Neural progenitor cell (in vitro differentiated cells): ENCODE measurements around the gene SLC35F3. TPM values are rescaled to one million over a fixed set of nuclear protein-coding genes. Genes with fewer than 3 reads are reported as not detected.

Experiments
- DNase-seq: peaks from one replicate; pipeline ENCODE4 v3.0.0-alpha.2; 2016; ENCODE audit warnings: low spot score
- H2AFZ ChIP-seq: fragments of 200-600 bp; sonication (generic); replicated peaks from 2 replicates; pipeline ENCODE4 v1.6.1; 2016; ENCODE audit warnings: antibody characterized with exemption
- H3F3A ChIP-seq: fragments of 200-600 bp; sonication (generic); 2 replicates; pipeline ENCODE4 v1.6.1; 2016; ENCODE audit warnings: antibody characterized with exemption, low read depth
- H3K27ac ChIP-seq: fragments of 200-600 bp; sonication (generic); 2 replicates; pipeline ENCODE4 v1.5.1; 2016; ENCODE audit warnings: mild to moderate bottlenecking
- H3K27me3 ChIP-seq: fragments of 200-600 bp; sonication (generic); 2 replicates; pipeline ENCODE4 v1.6.1; 2016; ENCODE audit warnings: mild to moderate bottlenecking, moderate library complexity
- H3K36me3 ChIP-seq: fragments of 200-600 bp; sonication (generic); 2 replicates; pipeline ENCODE4 v1.5.1; 2016
- H3K4me1 ChIP-seq: fragments of 200-600 bp; sonication (generic); 2 replicates; pipeline ENCODE4 v1.6.1; 2016; ENCODE audit warnings: mixed run types
- H3K4me2 ChIP-seq: fragments of 200-600 bp; sonication (generic); 2 replicates; pipeline ENCODE4 v1.6.1; 2016
- H3K4me3 ChIP-seq: fragments of 200-600 bp; sonication (generic); 2 replicates; pipeline ENCODE4 v1.5.1; 2016
- H3K79me2 ChIP-seq: fragments of 200-600 bp; sonication (generic); 2 replicates; pipeline ENCODE4 v1.6.1; 2016; ENCODE audit warnings: low read depth
- H3K9ac ChIP-seq: fragments of 200-600 bp; sonication (generic); 2 replicates; pipeline ENCODE4 v1.6.1; 2016
- H3K9me3 ChIP-seq: fragments of 200-600 bp; sonication (generic); 2 replicates; pipeline ENCODE4 v1.5.1; 2016; ENCODE audit warnings: low read depth
- H4K20me1 ChIP-seq: fragments of 200-600 bp; sonication (generic); 2 replicates; pipeline ENCODE4 v1.6.1; 2016; ENCODE audit warnings: low read depth
- H3K27ac Mint-ChIP-seq: 3 replicates; pipeline ENCODE4 v1.8.0; 2021; ENCODE audit warnings: mixed read lengths
- H3K27me3 Mint-ChIP-seq: 2 replicates; pipeline ENCODE4 v1.8.0; 2022; ENCODE audit warnings: low read depth, mild to moderate bottlenecking, inconsistent platforms, moderate library complexity, mixed read lengths; ENCODE audit not compliant: insufficient read depth
- H3K36me3 Mint-ChIP-seq: 3 replicates; pipeline ENCODE4 v1.8.0; 2021; ENCODE audit warnings: mixed read lengths
- H3K4me1 Mint-ChIP-seq: 3 replicates; pipeline ENCODE4 v1.8.0; 2021; ENCODE audit warnings: mixed read lengths
- H3K4me3 Mint-ChIP-seq: 3 replicates; pipeline ENCODE4 v1.8.0; 2021; ENCODE audit warnings: mild to moderate bottlenecking, moderate library complexity, mixed read lengths
- H3K9me3 Mint-ChIP-seq: 3 replicates; pipeline ENCODE4 v1.8.0; 2020; ENCODE audit warnings: mixed read lengths
- CTCF ChIP-seq: fragments of 200-600 bp; sonication (generic); IDR thresholded peaks from 2 replicates; pipeline ENCODE4 v1.5.1; 2017; ENCODE audit warnings: antibody characterized with exemption, mild to moderate bottlenecking
- EZH2 ChIP-seq: fragments of 200-600 bp; sonication (generic); IDR thresholded peaks from 2 replicates; pipeline ENCODE4 v1.6.1; 2017; ENCODE audit warnings: antibody characterized with exemption, mild to moderate bottlenecking, moderate library complexity
- EZH2phosphoT487 ChIP-seq: fragments of 200-600 bp; sonication (generic); IDR thresholded peaks from 2 replicates; pipeline ENCODE4 v1.6.1; 2017; ENCODE audit warnings: antibody characterized with exemption
- total RNA-seq: library from RNA; depleted of rRNA; stranded (reverse); fragments of >200 nt; gene quantifications from 2 replicates; pipeline ENCODE4 v1.2.3, GENCODE V29; 2015; ENCODE audit warnings: low replicate concordance

The SLC35F3 gene
- total RNA-seq, 1 donor from 2014 or later = 0.79 TPM

- no peak overlapping the region for H3K27ac ChIP-seq
- no peaks in the 10 kb centered on the region for H3K9me3 Mint-ChIP-seq
- no peak overlapping the region for H3K4me3 Mint-ChIP-seq
- no peaks in the 10 kb centered on the region for H3K79me2 ChIP-seq
- H3K4me1 ChIP-seq = peaks cover 2% of the 10 kb centered on the region
- no peaks in the 10 kb centered on the region for H4K20me1 ChIP-seq
- no peak overlapping the region for H2AFZ ChIP-seq
- no peak overlapping the region for H3K27ac Mint-ChIP-seq
- no peak overlapping the region for H3K4me3 ChIP-seq
- no peak overlapping the region for H3K4me2 ChIP-seq
- no peaks in the 10 kb centered on the region for H3K36me3 ChIP-seq
- H3K36me3 Mint-ChIP-seq = no peaks in the 10 kb centered on the region
- H3K27me3 Mint-ChIP-seq = no peaks in the 10 kb centered on the region
- H3K9ac ChIP-seq = no peak overlapping the region
- peaks cover 9% of the 10 kb centered on the region for H3K4me1 Mint-ChIP-seq
- no peak for DNase-seq
- no peaks in the 10 kb centered on the region for H3K9me3 ChIP-seq
- no peaks in the 10 kb centered on the region for H3K27me3 ChIP-seq
- H3F3A ChIP-seq = no peaks in the 10 kb centered on the region
- TF ChIP-seq EZH2 = no peak
- TF ChIP-seq CTCF = no peak
- TF ChIP-seq EZH2phosphoT487 = no peak
Measured at GRCh38 chr1:234109840-234110239, 205.4 kb downstream of the SLC35F3 start.

GRCh38 chr1:234111458-234112142, 207.1 kb downstream of the SLC35F3 start:
- no peak overlapping the region for H3K4me3 ChIP-seq
- H4K20me1 ChIP-seq = no peaks in the 10 kb centered on the region
- Mint-ChIP-seq H3K27me3 (no peaks in the 10 kb centered on the region), H3K36me3 (no peaks in the 10 kb centered on the region), H3K4me1 (peaks cover 19% of the 10 kb centered on the region), H3K9me3 (no peaks in the 10 kb centered on the region), H3K4me3 (no peak overlapping the region), H3K27ac (no peak overlapping the region)
- no peaks in the 10 kb centered on the region for H3F3A ChIP-seq
- DNase-seq = peak; percentile 82
- TF ChIP-seq EZH2phosphoT487 (no peak), CTCF (peak; percentile 66), EZH2 (no peak)
- no peak overlapping the region for H3K9ac ChIP-seq
- H3K4me2 ChIP-seq = no peak overlapping the region
- no peaks in the 10 kb centered on the region for H3K9me3 ChIP-seq
- H2AFZ ChIP-seq = no peak overlapping the region
- H3K27ac ChIP-seq = no peak overlapping the region
- peaks cover 13% of the 10 kb centered on the region for H3K4me1 ChIP-seq
- no peaks in the 10 kb centered on the region for H3K79me2 ChIP-seq
- no peaks in the 10 kb centered on the region for H3K36me3 ChIP-seq
- no peaks in the 10 kb centered on the region for H3K27me3 ChIP-seq

DNA sequence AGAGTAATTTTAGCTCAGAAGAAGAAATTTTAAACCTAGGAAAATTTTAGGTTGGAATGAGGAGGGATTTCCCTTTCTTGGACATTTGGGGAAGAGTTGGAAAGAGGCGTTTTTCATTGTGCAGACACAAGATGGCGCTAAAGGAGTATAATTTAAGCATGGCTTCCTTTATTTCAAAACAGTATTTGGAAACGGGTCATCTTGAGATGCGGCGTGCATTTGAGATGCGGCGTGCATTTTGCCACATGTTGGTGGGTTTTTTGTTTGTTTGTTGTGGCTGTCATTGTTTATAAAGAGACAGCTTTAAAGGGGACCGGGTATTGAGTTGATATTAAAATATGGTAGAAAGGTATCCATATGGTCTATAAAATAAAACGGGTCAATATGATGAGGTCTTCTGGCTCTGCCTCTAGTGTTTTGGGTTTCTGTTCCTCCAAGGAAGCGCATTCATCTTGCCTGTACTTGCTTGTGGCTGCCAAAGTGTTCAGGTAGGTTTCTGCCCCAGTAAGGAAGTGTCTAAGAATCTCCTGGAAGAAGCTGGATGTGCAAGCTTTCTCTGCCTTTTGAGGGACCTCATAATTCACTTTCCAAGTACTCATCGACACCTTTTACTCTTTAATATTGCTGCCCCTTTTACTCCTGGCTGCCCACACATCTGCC, 210.3 kb downstream of the SLC35F3 start:
- Mint-ChIP-seq H3K4me1 (peaks cover 15% of the 10 kb centered on the region), H3K27me3 (no peaks in the 10 kb centered on the region), H3K36me3 (no peaks in the 10 kb centered on the region), H3K4me3 (no peak overlapping the region), H3K9me3 (no peaks in the 10 kb centered on the region), H3K27ac (no peak overlapping the region)
- Histone ChIP-seq H4K20me1 (no peaks in the 10 kb centered on the region), H3K27ac (no peak overlapping the region), H3K79me2 (no peaks in the 10 kb centered on the region), H3K36me3 (no peaks in the 10 kb centered on the region), H2AFZ (peak overlapping the region; percentile 79), H3K9ac (no peak overlapping the region), H3F3A (no peaks in the 10 kb centered on the region), H3K4me1 (peaks cover 13% of the 10 kb centered on the region), H3K9me3 (no peaks in the 10 kb centered on the region), H3K4me2 (peak overlapping the region; percentile 35), H3K27me3 (no peaks in the 10 kb centered on the region), H3K4me3 (no peak overlapping the region)
- peak; percentile 75 for DNase-seq
- TF ChIP-seq EZH2phosphoT487 = no peak
- no peak for TF ChIP-seq EZH2
- TF ChIP-seq CTCF = peak; percentile 80
